Heart left ventricle (tissue), 16 donors: ENCODE data around the gene SOX18. TPM values are rescaled to one million over a fixed set of nuclear protein-coding genes. Genes with fewer than 3 reads are reported as not detected.

Experiments used
- ATAC-seq, 4 donors: fragments of 200-7000 bp; cut with Tn5 transposase; one replicate each; pipeline ENCODE4 v1.9.1; 2020 to 2022; ENCODE audit warnings: moderate library complexity in 4 of 4, mild to moderate bottlenecking in 3 of 4, moderate number of reproducible peaks in 1 of 4
- DNase-seq, 5 donors: peaks; one replicate each; pipeline ENCODE4 v3.0.0-alpha.2; 2020
- H3K27ac ChIP-seq, 12 donors: fragments of 200-600 bp; sonication (generic) in 4 of 12; one replicate each; pipeline versions ENCODE4 v1.5.0 to v1.8.0; 2016 to 2022; ENCODE audit warnings: mild to moderate bottlenecking in 2 of 12
- H3K27me3 ChIP-seq, 9 donors: fragments of 200-600 bp; sonication (generic) in 2 of 9; one replicate each; pipeline versions ENCODE4 v1.5.1 to v1.8.0; 2016 to 2022; ENCODE audit warnings: mild to moderate bottlenecking in 3 of 9
- H3K36me3 ChIP-seq, 9 donors: fragments of 200-600 bp; sonication (generic) in 2 of 9; one replicate each; pipeline versions ENCODE4 v1.5.0 to v1.8.0; 2018 to 2022; ENCODE audit warnings: mild to moderate bottlenecking in 2 of 9
- H3K4me1 ChIP-seq, 12 donors: fragments of 200-600 bp; sonication (generic) in 4 of 12; one replicate each; pipeline versions ENCODE4 v1.5.0 to v1.8.0; 2016 to 2022; ENCODE audit warnings: mild to moderate bottlenecking in 3 of 12
- H3K4me3 ChIP-seq, 12 donors: fragments of 200-600 bp; sonication (generic) in 4 of 12; one replicate each; pipeline versions ENCODE4 v1.5.0 to v1.8.0; 2017 to 2022; ENCODE audit warnings: mild to moderate bottlenecking in 9 of 12, moderate library complexity in 4 of 12
- H3K9me3 ChIP-seq, 12 donors: fragments of 200-600 bp; sonication (generic) in 4 of 12; one replicate each; pipeline versions ENCODE4 v1.5.0 to v1.8.0; 2016 to 2022; ENCODE audit warnings: mild to moderate bottlenecking in 1 of 12
- POLR2A ChIP-seq, 2 donors: fragments of 450-650 bp; IDR thresholded peaks; one replicate each; pipeline ENCODE4 v1.6.1; 2017; ENCODE audit warnings: antibody characterized with exemption in 2 of 2, mild to moderate bottlenecking in 2 of 2, moderate library complexity in 2 of 2
- WGBS, 4 donors: extraction: QIAGEN DNeasy Blood & Tissue Kit in 2 of 4; methylation state at CpG; one replicate each; pipeline versions ENCODE4 v1.1.5 to v1.1.7; 2013 to 2018; 5-methylcytosine and 5-hydroxymethylcytosine counted together
- intact Hi-C, 10 donors: fragments of 100-400 bp; cut with DNase I; formaldehyde crosslinking; loops; one replicate each; pipeline versions ENCODE4 v1.11.1 to v1.14.2; 2022
- polyA plus RNA-seq, 2 donors: library from polyadenylated mRNA; stranded (reverse); fragments of 200-250 nt; gene quantifications; one replicate each; pipeline ENCODE4 v1.2.3, GENCODE V29; 2013
- total RNA-seq, 9 donors: library from RNA; depleted of rRNA in 2 of 9; stranded (reverse); fragments of >200 nt in 2 of 9; fragmentation: NEBNext Ultra II Directional in 3 of 9; extraction: Animal tissue kit (Norgen Biotek cat#: 25700) in 3 of 9; gene quantifications; one replicate each; pipeline versions ENCODE4 v1.1.0 to v1.2.4, GENCODE V29; 2016 to 2023
- TF ChIP-seq, protein P1 (sequence below), 12 donors: fragments of 200-600 bp; sonication (generic) in 4 of 12; IDR thresholded peaks; one replicate each; pipeline versions ENCODE4 v1.5.0 to v1.8.0; 2018 to 2022; ENCODE audit warnings: antibody characterized with exemption in 12 of 12, mild to moderate bottlenecking in 5 of 12
- donor health status: ischemic (EF 13 %, LVEDD 7.1; RV severe dilation, severe dysfunction).
- donor health status: healthy with polysubstance abuse.
- donor health status: DM: no; HTN: yes; CAD: no.
- donor health status: DM: no; HTN: no; CAD: no.
- donor health status: ischemic (EF 25% LVEDD 6.9; RV normal size, moderate dysfunction).
- donor health status: ischemic (EF 25% LVEDD 5.7; RV mildly dilated, moderate dysfunction).
- donor health status: healthy.
- donor health status: DM: yes; HTN: yes; CAD: no.
- donor health status: ischemic (EF 35%, LVEDD 5.7; RV mildly dilated, moderate dysfunction).
- donor health status: nonischemic (EF 11% LVEDD 7.7; RV severe dilation, severe dysfunction).
- donor health status: DM: yes; HTN: yes; CAD: no.
- donor health status: PGD.
- donor health status: ischemic (EF 29% LVEDD 5.4; RV normal size, mild dysfunction).
- donor health status: nonischemic (EF 23%, LVEDD 6.1; RV moderate dilation, normal function).

Gene SOX18
- total and polyA plus RNA-seq, 11 donors: 23.5 to 75.9 (median 48.2) TPM

- peaks cover 6 to 53% (median 28%) of the 10 kb centered on the region in 12 donors for H3K4me1 ChIP-seq
- peak overlapping the region; percentile 14 to 89 (median 85) for H3K27ac ChIP-seq
- 55 to 78% (median 64%) methylated on average over 3 to 5 of the region's 5 CpGs for WGBS, 4 donors
- no peaks in the 10 kb centered on the region for H3K36me3 ChIP-seq
- peaks cover 0 to 3% (median 0%) of the 10 kb centered on the region in 9 donors for H3K27me3 ChIP-seq
- ATAC-seq (no peak), DNase-seq (no peak)
- TF ChIP-seq POLR2A (IDR thresholded peaks at IDR 0.05): no peak
- TF ChIP-seq, protein P1, sequence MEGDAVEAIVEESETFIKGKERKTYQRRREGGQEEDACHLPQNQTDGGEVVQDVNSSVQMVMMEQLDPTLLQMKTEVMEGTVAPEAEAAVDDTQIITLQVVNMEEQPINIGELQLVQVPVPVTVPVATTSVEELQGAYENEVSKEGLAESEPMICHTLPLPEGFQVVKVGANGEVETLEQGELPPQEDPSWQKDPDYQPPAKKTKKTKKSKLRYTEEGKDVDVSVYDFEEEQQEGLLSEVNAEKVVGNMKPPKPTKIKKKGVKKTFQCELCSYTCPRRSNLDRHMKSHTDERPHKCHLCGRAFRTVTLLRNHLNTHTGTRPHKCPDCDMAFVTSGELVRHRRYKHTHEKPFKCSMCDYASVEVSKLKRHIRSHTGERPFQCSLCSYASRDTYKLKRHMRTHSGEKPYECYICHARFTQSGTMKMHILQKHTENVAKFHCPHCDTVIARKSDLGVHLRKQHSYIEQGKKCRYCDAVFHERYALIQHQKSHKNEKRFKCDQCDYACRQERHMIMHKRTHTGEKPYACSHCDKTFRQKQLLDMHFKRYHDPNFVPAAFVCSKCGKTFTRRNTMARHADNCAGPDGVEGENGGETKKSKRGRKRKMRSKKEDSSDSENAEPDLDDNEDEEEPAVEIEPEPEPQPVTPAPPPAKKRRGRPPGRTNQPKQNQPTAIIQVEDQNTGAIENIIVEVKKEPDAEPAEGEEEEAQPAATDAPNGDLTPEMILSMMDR (IDR thresholded peaks at IDR 0.05): no peak
- peak overlapping the region; percentile 68 to 99 (median 92) for H3K4me3 ChIP-seq
- H3K9me3 ChIP-seq: no peaks in the 10 kb centered on the region
- intact Hi-C loops: loop anchor here in 2 of 10 donors (5.0 to 10.0 kb wide), 2 partner anchors 80 to 167 kb away; partner anchors contain the start of genes DNAJC5 (in 1 of the 2) and PRPF6 (in 1 of the 2)
Observed at GRCh38 chr20:64062276-64062595, 12.8 kb upstream of the SOX18 start.

DNA sequence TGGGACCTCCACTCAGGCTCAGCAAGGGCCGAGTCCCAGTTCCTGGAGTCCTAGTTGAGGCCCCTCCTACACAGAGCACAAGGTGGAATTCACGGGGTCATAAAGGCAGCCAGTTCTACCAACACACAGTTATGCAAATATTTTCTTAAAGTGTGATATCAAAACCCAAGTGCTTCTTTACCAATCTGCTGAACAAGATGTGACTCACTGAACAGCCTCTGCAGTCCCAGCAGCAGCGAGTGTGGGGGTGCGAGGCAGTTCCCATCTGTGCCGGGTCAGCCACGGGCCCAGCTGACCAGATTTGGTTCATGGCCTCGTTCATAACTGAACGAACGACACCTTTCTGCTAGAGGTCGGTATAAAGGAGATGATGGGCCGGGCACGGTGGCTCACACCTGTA lies 9.1 kb upstream of the SOX18 start:
- no peak overlapping the region for H3K27ac ChIP-seq

DNA sequence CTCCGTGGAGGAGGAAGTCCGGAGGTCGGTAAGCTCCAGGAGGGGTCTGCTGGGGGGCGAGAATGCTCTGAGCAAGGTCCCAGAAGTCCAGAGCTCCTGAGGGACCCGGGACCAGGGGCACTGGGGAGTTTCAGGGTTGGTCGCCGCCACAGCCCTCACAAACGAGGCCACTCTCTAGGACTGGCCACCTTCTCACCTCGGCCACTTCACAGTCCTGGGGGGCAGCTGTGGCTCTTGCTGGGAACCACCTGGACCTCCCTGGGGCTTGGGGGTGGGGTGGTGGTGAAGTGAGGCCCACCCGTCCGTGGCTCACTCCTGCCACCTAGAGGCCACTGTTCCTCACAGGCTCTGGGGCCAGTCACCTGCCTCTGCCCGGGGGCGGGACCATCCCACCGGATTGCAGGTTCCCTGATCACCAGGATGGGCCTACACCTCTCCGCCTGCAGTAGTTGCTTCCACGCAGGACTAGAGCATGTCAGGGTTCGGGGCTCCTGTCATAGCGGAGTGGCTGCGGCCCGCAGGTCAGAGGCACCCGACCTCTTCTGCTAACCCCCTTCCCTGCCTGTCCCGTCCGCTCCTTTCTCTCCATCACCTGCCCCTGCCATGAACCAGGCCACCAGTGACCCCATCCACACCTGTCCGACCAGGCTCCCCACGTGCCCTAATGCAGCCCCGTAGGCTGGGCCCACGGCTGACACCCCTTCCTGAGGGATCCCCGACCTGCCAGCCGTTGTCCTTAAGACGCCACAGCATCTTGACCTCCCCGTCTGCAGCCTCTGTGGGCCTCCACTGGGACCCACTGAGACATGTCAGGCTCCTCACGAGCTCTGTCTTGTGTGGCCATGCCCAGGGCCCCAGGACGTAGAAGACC lies 8.4 kb upstream of the SOX18 start:
- intact Hi-C loops: loop anchor here in 5 of 10 donors (2.0 to 5.0 kb wide), 3 partner anchors 19 to 77 kb away; partner anchors contain the start of gene PRPF6 (in 2 of the 5)
- DNase-seq: peak; percentile 79 to 89 (median 85)
- H3K4me3 ChIP-seq: peak overlapping the region in 11 of 12 donors; percentile 7 to 49 (median 40)
- H3K27me3 ChIP-seq: peaks cover 0 to 18% (median 0%) of the 10 kb centered on the region in 9 donors
- TF ChIP-seq, protein P1 (IDR thresholded peaks at IDR 0.05): peak; percentile 76 to 90 (median 84)
- TF ChIP-seq POLR2A (IDR thresholded peaks at IDR 0.05): no peak
- peaks cover 3 to 59% (median 39%) of the 10 kb centered on the region in 12 donors for H3K4me1 ChIP-seq
- WGBS, 4 donors: 31 to 55% (median 32%) methylated on average over 19 to 33 of the region's 33 CpGs
- no peaks in the 10 kb centered on the region for H3K36me3 ChIP-seq
- H3K9me3 ChIP-seq: no peaks in the 10 kb centered on the region
- ATAC-seq: peak in 3 of 4 donors; percentile 45 to 62 (median 49)
- H3K27ac ChIP-seq: peak overlapping the region; percentile 45 to 98 (median 91)

More for the DNA sequence above, 9.1 kb upstream of the SOX18 start:
- no peak for DNase-seq
- 84 to 88% (median 86%) methylated on average over 12 of the region's 12 CpGs for WGBS, 4 donors
- H3K9me3 ChIP-seq: no peaks in the 10 kb centered on the region
- intact Hi-C loops: loop anchor here in 1 of 10 donors (5.0 kb wide), 1 partner anchor 76 kb away; the partner anchor contains the start of gene PRPF6
- TF ChIP-seq, protein P1 (IDR thresholded peaks at IDR 0.05): no peak
- TF ChIP-seq POLR2A (IDR thresholded peaks at IDR 0.05): no peak
- H3K36me3 ChIP-seq: no peaks in the 10 kb centered on the region
- H3K4me3 ChIP-seq: no peak overlapping the region
- H3K4me1 ChIP-seq: peaks cover 3 to 52% (median 32%) of the 10 kb centered on the region in 12 donors
- ATAC-seq: no peak
- peaks cover 0 to 18% (median 0%) of the 10 kb centered on the region in 9 donors for H3K27me3 ChIP-seq
